OCI-LY3 (cell line): ENCODE data around the gene SNTG2.

Experiments
- CTCF ChIP-seq: fragments of 200-600, 300-600 bp; sonication (generic); IDR thresholded peaks from 2 replicates; pipeline ENCODE4 v1.5.1; 2014; ENCODE audit warnings: antibody characterized with exemption, low read length, low read depth
- EZH2phosphoT487 ChIP-seq: fragments of 200-600 bp; shearing (Covaris generic); IDR thresholded peaks from 2 replicates; pipeline ENCODE4 v1.6.1; 2018; ENCODE audit warnings: antibody characterized with exemption, mixed run types, low read depth

- TF ChIP-seq CTCF (no peak), EZH2phosphoT487 (no peak)
These were observed 44.9 kb upstream of the SNTG2 start for GRCh38 chr2:905833-906140.
